ENCODE results near the gene ARPC4. TPM values are rescaled to one million over a fixed set of nuclear protein-coding genes. Genes with fewer than 3 reads are reported as not detected.

The ARPC4 gene
- total RNA-seq, 1 experiment from 2014 or later: 239 TPM

Other genes with a start within 250 kb of the ARPC4 start
- 14.6 and 16.1 TPM in 2 replicates for gene LHFPL4, start 239.3 kb upstream of the ARPC4 start, total RNA-seq (2014; rRNA removed; shearing (Covaris generic))
- 42.9 and 53.4 TPM in 2 replicates for gene MTMR14, start 143.6 kb upstream of the ARPC4 start, total RNA-seq (2014; rRNA removed; shearing (Covaris generic))
- 0.18 and 0.38 TPM in 2 replicates for gene CPNE9, start 89.2 kb upstream of the ARPC4 start, total RNA-seq (2014; rRNA removed; shearing (Covaris generic))
- gene BRPF1, start 61.3 kb upstream of the ARPC4 start, total RNA-seq (2014; rRNA removed; shearing (Covaris generic)): 21.1 and 24.0 TPM in 2 replicates
- 17.7 and 29.3 TPM in 2 replicates for gene OGG1, start 43.1 kb upstream of the ARPC4 start, total RNA-seq (2014; rRNA removed; shearing (Covaris generic))
- 5.1 and 10.7 TPM in 2 replicates for gene CAMK1, start 23.1 kb upstream of the ARPC4 start, total RNA-seq (2014; rRNA removed; shearing (Covaris generic))
- gene TADA3, start 609 bp upstream of the ARPC4 start, total RNA-seq (2014; rRNA removed; shearing (Covaris generic)): 76.0 and 79.6 TPM in 2 replicates
- gene TTLL3, start 17.2 kb downstream of the ARPC4 start, total RNA-seq (2014; rRNA removed; shearing (Covaris generic)): 3.7 and 7.4 TPM in 2 replicates
- 117 and 131 TPM in 2 replicates for gene RPUSD3, start 50.9 kb downstream of the ARPC4 start, total RNA-seq (2014; rRNA removed; shearing (Covaris generic))
- not detected in 2 replicates for gene CIDEC, start 87.2 kb downstream of the ARPC4 start, total RNA-seq (2014; rRNA removed; shearing (Covaris generic))
- 15.0 and 15.1 TPM in 2 replicates for gene JAGN1, start 97.5 kb downstream of the ARPC4 start, total RNA-seq (2014; rRNA removed; shearing (Covaris generic))
- 1.5 and 1.9 TPM in 2 replicates for gene IL17RE, start 109.8 kb downstream of the ARPC4 start, total RNA-seq (2014; rRNA removed; shearing (Covaris generic))
- 11.6 and 15.3 TPM in 2 replicates for gene IL17RC, start 124.0 kb downstream of the ARPC4 start, total RNA-seq (2014; rRNA removed; shearing (Covaris generic))
- 22.2 and 30.2 TPM in 2 replicates for gene CRELD1, start 140.8 kb downstream of the ARPC4 start, total RNA-seq (2014; rRNA removed; shearing (Covaris generic))
- gene PRRT3, start 159.3 kb downstream of the ARPC4 start, total RNA-seq (2014; rRNA removed; shearing (Covaris generic)): 5.3 and 6.8 TPM in 2 replicates
- 21.8 and 45.2 TPM in 2 replicates for gene EMC3, start 193.8 kb downstream of the ARPC4 start, total RNA-seq (2014; rRNA removed; shearing (Covaris generic))
- 67.7 and 77.5 TPM in 2 replicates for gene FANCD2, start 233.4 kb downstream of the ARPC4 start, total RNA-seq (2014; rRNA removed; shearing (Covaris generic))

Data from H7 (cell line).